Lower leg skin (tissue), 4 donors: ENCODE data around the gene PRAMEF33. TPM values are rescaled to one million over a fixed set of nuclear protein-coding genes. Genes with fewer than 3 reads are reported as not detected.
"Not testable (repeated sequence)": the region's sequence is repeated elsewhere in the genome, so short reads cannot be mapped to it uniquely, and the experiment has no call there.

Source experiments
- DNase-seq, 2 donors: peaks; one replicate each; pipeline ENCODE4 v3.0.0-alpha.2; 2019; ENCODE audit warnings: low spot score in 2 of 2
- H3K4me3 ChIP-seq: fragments of 200-600 bp; sonication (generic); 2 replicates; pipeline ENCODE4 v1.5.1; 2017; ENCODE audit warnings: mild to moderate bottlenecking, low read depth; ENCODE audit not compliant: poor library complexity, severe bottlenecking
- WGBS, 2 donors: methylation state at CpG; one replicate each; pipeline ENCODE4 v1.1.5; 2018; 5-methylcytosine and 5-hydroxymethylcytosine counted together
- intact Hi-C: fragments of 100-400 bp; cut with DNase I; formaldehyde crosslinking; loops from one replicate; pipeline ENCODE4 v1.15.0; 2023; ENCODE audit warnings: low total_unique reads
- total RNA-seq, 4 donors: library from RNA; depleted of rRNA; stranded (reverse); fragments of >200 nt; gene quantifications; one replicate each; pipeline ENCODE4 v1.1.0, GENCODE V29; 2016

Gene PRAMEF33
- total RNA-seq, 4 donors from 2014 or later, result not detected

- no CpG with 5 or more reads among the region's 9 CpGs for WGBS, 2 donors
- H3K4me3 ChIP-seq, intact Hi-C loops, DNase-seq: not testable (repeated sequence)
Observed at GRCh38 chr1:13354475-13354874, 51.1 kb downstream of the PRAMEF33 start.

DNA sequence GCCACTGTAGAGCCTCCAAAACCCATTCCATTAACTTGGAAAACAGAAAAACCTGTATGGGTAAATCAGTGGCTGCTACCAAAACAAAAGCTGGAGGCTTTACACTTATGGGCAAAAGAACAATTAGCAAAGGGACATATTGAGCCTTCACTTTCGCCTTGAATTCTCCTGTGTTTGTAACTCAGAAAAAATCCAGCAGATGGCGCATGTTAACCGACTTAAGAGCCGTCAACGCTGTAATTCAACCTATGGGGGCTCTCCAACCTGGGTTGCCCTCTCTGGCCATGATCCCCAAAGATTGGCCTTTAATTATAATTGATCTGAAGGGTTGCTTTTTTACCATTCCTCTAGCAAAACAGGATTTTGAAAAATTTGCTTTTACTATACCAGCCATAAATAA, 53.4 kb downstream of the PRAMEF33 start:
- 0 to 5% methylated on average over 5 of the region's 5 CpGs for WGBS, 2 donors
- intact Hi-C loops, result loop anchor here (5.0 kb wide), 1 partner anchor 181 kb away; no protein-coding TSS in a partner anchor
- H3K4me3 ChIP-seq, result not testable (repeated sequence)
- DNase-seq, result peak; percentile 4 to 26

Other genes starting within 250 kb of the PRAMEF33 start
- not detected for gene PRAMEF27, start 247.0 kb upstream of the PRAMEF33 start, total RNA-seq
- gene HNRNPCL3, start 242.8 kb upstream of the PRAMEF33 start, total RNA-seq, result not detected
- not detected for gene PRAMEF25, start 232.8 kb upstream of the PRAMEF33 start, total RNA-seq
- gene HNRNPCL2, start 186.7 kb upstream of the PRAMEF33 start, total RNA-seq, result not detected
- gene PRAMEF26, start 147.5 kb upstream of the PRAMEF33 start, total RNA-seq, result not detected
- not detected for gene HNRNPCL4, start 137.9 kb upstream of the PRAMEF33 start, total RNA-seq
- not detected for gene PRAMEF9, start 131.7 kb upstream of the PRAMEF33 start, total RNA-seq
- not detected for gene PRAMEF13, start 102.1 kb upstream of the PRAMEF33 start, total RNA-seq
- not detected for gene PRAMEF18, start 77.4 kb upstream of the PRAMEF33 start, total RNA-seq
- gene PRAMEF5, start 49.3 kb upstream of the PRAMEF33 start, total RNA-seq, result not detected
- gene PRAMEF8, start 18.4 kb upstream of the PRAMEF33 start, total RNA-seq, result not detected
- gene PRAMEF15, start 12.0 kb downstream of the PRAMEF33 start, total RNA-seq, result not detected
- not detected for gene PRAMEF14, start 43.6 kb downstream of the PRAMEF33 start, total RNA-seq
- not detected for gene PRAMEF19, start 68.4 kb downstream of the PRAMEF33 start, total RNA-seq
- gene PRAMEF17, start 86.1 kb downstream of the PRAMEF33 start, total RNA-seq, result not detected
- gene PRAMEF20, start 106.9 kb downstream of the PRAMEF33 start, total RNA-seq, result not detected
- gene LRRC38, start 210.5 kb downstream of the PRAMEF33 start, total RNA-seq, result 1 to 10 TPM; 1.2 to 3.0 (median 2.3) TPM